HG03354 (cell line): ENCODE data around the gene OR2AT4.
"Not testable (repeated sequence)": the region's sequence is repeated elsewhere in the genome, so short reads cannot be mapped to it uniquely, and the experiment has no call there.

Source experiments
- ATAC-seq: cut with Tn5 transposase; IDR thresholded peaks from one replicate; pipeline ENCODE4 v1.9.1; 2021; ENCODE audit warnings: mild to moderate bottlenecking; ENCODE audit not compliant: unreplicated experiment, poor library complexity, severe bottlenecking

The OR2AT4 gene

GRCh38 chr11:75096456-75097172, at the start of gene OR2AT4:
Gene OR2AT4 (minus strand): TSS chr11:75096876.
- ATAC-seq = no peak

- no peak for ATAC-seq
These were observed 49.4 kb upstream of the OR2AT4 start for GRCh38 chr11:75145972-75146519.

GRCh38 chr11:75145196-75145971, 48.7 kb upstream of the OR2AT4 start:
- no peak for ATAC-seq

- ATAC-seq = no peak
These were observed 48.0 kb upstream of the OR2AT4 start for GRCh38 chr11:75144716-75145014.

GRCh38 chr11:75143420-75143731, 46.7 kb upstream of the OR2AT4 start:
- peak; percentile 3 for ATAC-seq

- ATAC-seq = peak; percentile 78
These were observed 46.2 kb upstream of the OR2AT4 start for GRCh38 chr11:75142714-75143419.

- no peak for ATAC-seq
These were observed 44.5 kb upstream of the OR2AT4 start for GRCh38 chr11:75141166-75141565.

- ATAC-seq = no peak
These were observed 43.8 kb upstream of the OR2AT4 start for GRCh38 chr11:75140269-75141138.

GRCh38 chr11:75135651-75136050, 39.0 kb upstream of the OR2AT4 start:
- no peak for ATAC-seq

- no peak for ATAC-seq
These were observed 38.5 kb upstream of the OR2AT4 start for GRCh38 chr11:75135021-75135650.

GRCh38 chr11:75133976-75134375, 37.3 kb upstream of the OR2AT4 start:
- ATAC-seq = no peak

GRCh38 chr11:75132080-75132479, 35.4 kb upstream of the OR2AT4 start:
- ATAC-seq = no peak

GRCh38 chr11:75126564-75126963, 29.9 kb upstream of the OR2AT4 start:
- ATAC-seq = no peak

- ATAC-seq = no peak
These were observed 21.9 kb upstream of the OR2AT4 start for GRCh38 chr11:75118577-75118976.

- ATAC-seq = no peak
These were observed 17.8 kb upstream of the OR2AT4 start for GRCh38 chr11:75114465-75114864.

GRCh38 chr11:75113030-75113429, 16.4 kb upstream of the OR2AT4 start:
- no peak for ATAC-seq

GRCh38 chr11:75112200-75112599, 15.5 kb upstream of the OR2AT4 start:
- no peak for ATAC-seq

GRCh38 chr11:75107187-75107586, 10.5 kb upstream of the OR2AT4 start:
- no peak for ATAC-seq

GRCh38 chr11:75105967-75106681, 9.4 kb upstream of the OR2AT4 start:
- not testable (repeated sequence) for ATAC-seq
